Panc1 (cell line): ENCODE measurements around the gene C8A. TPM values are rescaled to one million over a fixed set of nuclear protein-coding genes. Genes with fewer than 3 reads are reported as not detected.

Source experiments
- ATAC-seq: fragments of 200-7000 bp; cut with Tn5 transposase; 2 replicates; pipeline ENCODE4 v1.9.1; 2020; ENCODE audit warnings: mild to moderate bottlenecking, moderate library complexity
- BruUV-seq: library from RNA; stranded (reverse); fragments of 400-500 nt; replicated peaks from 2 replicates; lab custom pipeline; 2021; lab: Mats Ljungman, UMichigan
- CTCF ChIA-PET: fragments of 300-600 bp; sonication (Branson Sonifier 250); formaldehyde crosslinking; loops from one replicate; lab custom pipeline; 2022; ENCODE audit warnings: antibody characterized with exemption; lab: Charles Lee
- POLR2A ChIA-PET: fragments of 300-600 bp; sonication (Branson Sonifier 250); formaldehyde crosslinking; loops from one replicate; lab custom pipeline; 2022; ENCODE audit warnings: antibody characterized with exemption; lab: Charles Lee
- DNase-seq: peaks from one replicate; pipeline ENCODE4 v3.0.0-alpha.2; 2010; ENCODE audit warnings: low read depth, low spot score
- H3K27ac ChIP-seq: 2 replicates; pipeline ENCODE4 v1.5.1; 2011; ENCODE audit warnings: mild to moderate bottlenecking, low read length, inconsistent platforms
- H3K27me3 ChIP-seq: fragments of 200-500 bp; sonication (Bioruptor generic); 2 replicates; pipeline ENCODE4 v1.6.0; 2014; ENCODE audit warnings: low read length, inconsistent platforms; ENCODE audit not compliant: control insufficient read depth, insufficient read depth
- H3K36me3 ChIP-seq: fragments of 200-500 bp; sonication (Bioruptor generic); 2 replicates; pipeline ENCODE4 v1.5.1; 2014; ENCODE audit warnings: inconsistent platforms, mild to moderate bottlenecking, low read length, moderate library complexity; ENCODE audit not compliant: control insufficient read depth, insufficient read depth
- H3K4me1 ChIP-seq: 2 replicates; pipeline ENCODE4 v1.5.1; 2011; ENCODE audit warnings: inconsistent platforms, mild to moderate bottlenecking, low read length, moderate library complexity; ENCODE audit not compliant: control insufficient read depth, insufficient read depth
- H3K4me3 ChIP-seq, 2 experiments: 2 replicates each; pipeline ENCODE4 v1.5.1; 2011 to 2012; ENCODE audit warnings: low read depth in 2 of 2, low read length in 2 of 2, mild to moderate bottlenecking in 2 of 2, inconsistent platforms in 1 of 2, moderate library complexity in 1 of 2
- H3K9me3 ChIP-seq: fragments of 200-500 bp; sonication (Bioruptor generic); 2 replicates; pipeline ENCODE4 v1.5.1; 2014; ENCODE audit warnings: low read depth, mild to moderate bottlenecking, inconsistent platforms, low read length, moderate library complexity; ENCODE audit not compliant: control insufficient read depth, insufficient read depth
- CTCF ChIP-seq: fragments of 450-650 bp; IDR thresholded peaks from 2 replicates; pipeline ENCODE4 v1.5.1; 2017; ENCODE audit warnings: mild to moderate bottlenecking
- POLR2AphosphoS5 ChIP-seq: IDR thresholded peaks from 2 replicates; pipeline ENCODE4 v1.6.1; 2012; ENCODE audit warnings: mild to moderate bottlenecking, low read depth, low read length, moderate library complexity
- REST ChIP-seq, 2 experiments: IDR thresholded peaks; 2 replicates each; pipeline ENCODE4 v1.6.1; 2011 to 2012; ENCODE audit warnings: low read depth in 2 of 2, control low read depth in 1 of 2, low read length in 1 of 2, mild to moderate bottlenecking in 1 of 2, moderate library complexity in 1 of 2; ENCODE audit not compliant: insufficient read depth in 1 of 2
- SIN3A ChIP-seq: IDR thresholded peaks from 2 replicates; pipeline ENCODE4 v1.6.1; 2012; ENCODE audit warnings: low read depth, mild to moderate bottlenecking, low read length, moderate library complexity, borderline replicate concordance; ENCODE audit not compliant: insufficient read depth
- TCF7L2 ChIP-seq: IDR thresholded peaks from 2 replicates; pipeline ENCODE4 v1.6.1; 2011; ENCODE audit warnings: mild to moderate bottlenecking, low read depth, low read length, inconsistent platforms
- in situ Hi-C: cut with HindIII; loops from 2 replicates; pipeline ENCODE4 v1.10.0; 2016; ENCODE audit warnings: low sequenced_read_pairs, low pct_unique_long_range_greater_than_20kb
- intact Hi-C: fragments of 100-400 bp; cut with micrococcal nuclease; formaldehyde crosslinking; loops from one replicate; pipeline ENCODE4 v1.10.0; 2022; ENCODE audit not compliant: unreplicated experiment
- total RNA-seq: library from RNA; stranded (reverse); gene quantifications from one replicate; pipeline ENCODE4 v1.2.1, GENCODE V29; 2021; ENCODE audit not compliant: unreplicated experiment

C8A gene
- total RNA-seq, 1 experiment from 2014 or later: not detected

- no peaks in the 10 kb centered on the region for H3K36me3 ChIP-seq
- DNase-seq: no peak
- no peaks in the 10 kb centered on the region; the same call in 1 of the 2 replicates for H3K27me3 ChIP-seq
- H3K27ac ChIP-seq: no peak overlapping the region
- H3K4me3 ChIP-seq: no peak overlapping the region
- in situ Hi-C loops: no loop called here
- no TSS peak for BruUV-seq
- no peak for TF ChIP-seq REST (IDR thresholded peaks at IDR 0.05; ENCODE audit: insufficient read depth in 1 of 2, low read depth in 2 of 2, low read length in 1 of 2)
- no peak for TF ChIP-seq CTCF
- TF ChIP-seq TCF7L2: no peak
- no peak for TF ChIP-seq SIN3A
- no peak for TF ChIP-seq POLR2AphosphoS5
- ChIA-PET POLR2A (no interaction called here), CTCF (no interaction called here)
- ATAC-seq: no peak
- intact Hi-C loops: no loop called here
- H3K9me3 ChIP-seq: no peaks in the 10 kb centered on the region
- no peaks in the 10 kb centered on the region for H3K4me1 ChIP-seq
Observed at GRCh38 chr1:56898005-56898373, 43.4 kb downstream of the C8A start.

GRCh38 chr1:56898879-56899278, 44.3 kb downstream of the C8A start:
- BruUV-seq: no TSS peak
- in situ Hi-C loops: no loop called here
- H3K4me1 ChIP-seq: no peaks in the 10 kb centered on the region
- H3K4me3 ChIP-seq: no peak overlapping the region
- ChIA-PET CTCF (no interaction called here), POLR2A (no interaction called here)
- DNase-seq: no peak
- intact Hi-C loops: no loop called here
- no peak for ATAC-seq
- no peaks in the 10 kb centered on the region; the same call in none of the 2 replicates for H3K27me3 ChIP-seq
- no peaks in the 10 kb centered on the region for H3K9me3 ChIP-seq
- no peak overlapping the region for H3K27ac ChIP-seq
- H3K36me3 ChIP-seq: no peaks in the 10 kb centered on the region
- TF ChIP-seq POLR2AphosphoS5: no peak
- no peak for TF ChIP-seq CTCF

GRCh38 chr1:56901716-56902115, 47.1 kb downstream of the C8A start:
- DNase-seq: no peak
- no peak for ATAC-seq
- no peak overlapping the region for H3K4me3 ChIP-seq
- H3K4me1 ChIP-seq: no peaks in the 10 kb centered on the region
- no peaks in the 10 kb centered on the region; the same call in none of the 2 replicates for H3K27me3 ChIP-seq
- H3K9me3 ChIP-seq: no peaks in the 10 kb centered on the region
- no TSS peak for BruUV-seq
- ChIA-PET POLR2A (no interaction called here), CTCF (no interaction called here)
- H3K27ac ChIP-seq: no peak overlapping the region
- TF ChIP-seq POLR2AphosphoS5: no peak
- TF ChIP-seq TCF7L2: no peak
- TF ChIP-seq REST (IDR thresholded peaks at IDR 0.05; ENCODE audit: insufficient read depth in 1 of 2, low read depth in 2 of 2, low read length in 1 of 2): no peak
- TF ChIP-seq SIN3A: no peak
- TF ChIP-seq CTCF: no peak
- intact Hi-C loops: no loop called here
- no peaks in the 10 kb centered on the region for H3K36me3 ChIP-seq
- in situ Hi-C loops: no loop called here
